CD4-positive, alpha-beta T cell treated with Interleukin-12 subunit alpha and Interleukin-12 subunit beta, for 1 hour (primary cell): ENCODE measurements around the gene ZCCHC10.
"Not testable (repeated sequence)": the region's sequence is repeated elsewhere in the genome, so short reads cannot be mapped to it uniquely, and the experiment has no call there.

Experiments
- DNase-seq: peaks from one replicate; pipeline ENCODE4 v3.0.0-alpha.2; 2020

Gene ZCCHC10

GRCh38 chr5:133041157-133041784 lies 14.9 kb upstream of the ZCCHC10 start:
- DNase-seq, result no peak

- DNase-seq, result not testable (repeated sequence)
Measured at GRCh38 chr5:133036677-133037076, 10.3 kb upstream of the ZCCHC10 start.

- DNase-seq, result no peak
Measured at GRCh38 chr5:133035224-133035623, 8.9 kb upstream of the ZCCHC10 start.

- DNase-seq, result no peak
Measured at GRCh38 chr5:133034064-133034463, 7.7 kb upstream of the ZCCHC10 start.

- DNase-seq, result peak; percentile 16
Measured at GRCh38 chr5:133032852-133033742, 6.7 kb upstream of the ZCCHC10 start.

GRCh38 chr5:133030343-133031005 lies 4.1 kb upstream of the ZCCHC10 start:
- no peak for DNase-seq

- no peak for DNase-seq
Measured at GRCh38 chr5:133029416-133029815, 3.1 kb upstream of the ZCCHC10 start.

GRCh38 chr5:133026664-133027153 lies 360 bp upstream of the ZCCHC10 start:
- no peak for DNase-seq

GRCh38 chr5:133019471-133019870 lies 6.9 kb downstream of the ZCCHC10 start:
- DNase-seq, result not testable (repeated sequence)

- no peak for DNase-seq
Measured at GRCh38 chr5:133017964-133018363, 8.4 kb downstream of the ZCCHC10 start.

GRCh38 chr5:133015466-133015865 lies 10.9 kb downstream of the ZCCHC10 start:
- DNase-seq, result no peak

- not testable (repeated sequence) for DNase-seq
Measured at GRCh38 chr5:133008455-133008854, 17.9 kb downstream of the ZCCHC10 start.

GRCh38 chr5:133006653-133007052 lies 19.7 kb downstream of the ZCCHC10 start:
- no peak for DNase-seq

GRCh38 chr5:132999246-132999645 lies 27.1 kb downstream of the ZCCHC10 start:
- no peak for DNase-seq

GRCh38 chr5:132998556-132998955 lies 27.8 kb downstream of the ZCCHC10 start:
- DNase-seq, result no peak

- DNase-seq, result no peak
Measured at GRCh38 chr5:132996307-132996706, 30.0 kb downstream of the ZCCHC10 start.

- DNase-seq, result no peak
Measured at GRCh38 chr5:132987531-132988408, 38.6 kb downstream of the ZCCHC10 start.

GRCh38 chr5:132982971-132983370 lies 43.4 kb downstream of the ZCCHC10 start:
- DNase-seq, result not testable (repeated sequence)

GRCh38 chr5:132981288-132981687 lies 45.1 kb downstream of the ZCCHC10 start:
- DNase-seq, result no peak

- no peak for DNase-seq
Measured at GRCh38 chr5:132979976-132980375, 46.4 kb downstream of the ZCCHC10 start.

GRCh38 chr5:132979367-132979940 lies 46.9 kb downstream of the ZCCHC10 start:
- no peak for DNase-seq

GRCh38 chr5:132976852-132977251 lies 49.5 kb downstream of the ZCCHC10 start:
- no peak for DNase-seq
